Left ventricle myocardium inferior (tissue), 1 donor: ENCODE data around the gene PPP6C. TPM values are rescaled to one million over a fixed set of nuclear protein-coding genes. Genes with fewer than 3 reads are reported as not detected.
A peak's percentile ranks its signal among the peaks of the same experiment; 100 is the strongest.

ENCODE experiments used
- DNase-seq: peaks from one replicate; pipeline ENCODE4 v3.0.0-alpha.2; 2020
- H3K27ac ChIP-seq: fragments of 200-600 bp; replicated peaks from 2 replicates; pipeline ENCODE4 v1.8.0; 2021
- H3K27me3 ChIP-seq: fragments of 200-600 bp; 2 replicates; pipeline ENCODE4 v1.8.0; 2021; ENCODE audit warnings: low read depth
- H3K36me3 ChIP-seq: fragments of 200-600 bp; 2 replicates; pipeline ENCODE4 v1.8.0; 2021
- H3K4me1 ChIP-seq: fragments of 200-600 bp; 2 replicates; pipeline ENCODE4 v1.8.0; 2021
- H3K4me3 ChIP-seq: fragments of 200-600 bp; 2 replicates; pipeline ENCODE4 v1.8.0; 2021; ENCODE audit warnings: mild to moderate bottlenecking, moderate library complexity
- H3K9me3 ChIP-seq: fragments of 200-600 bp; replicated peaks from 2 replicates; pipeline ENCODE4 v1.8.0; 2021
- CTCF ChIP-seq: fragments of 200-600 bp; IDR thresholded peaks from 2 replicates; pipeline ENCODE4 v1.8.0; 2021; ENCODE audit warnings: antibody characterized with exemption, mild to moderate bottlenecking, borderline replicate concordance
- intact Hi-C: fragments of 100-400 bp; cut with micrococcal nuclease; formaldehyde crosslinking; loops from one replicate; pipeline ENCODE4 v1.11.0; 2022
- total RNA-seq: library from RNA; stranded (reverse); fragmentation: NEBNext Ultra II Directional; extraction: Animal tissue kit (Norgen Biotek cat#: 25700); gene quantifications from one replicate; pipeline ENCODE4 v1.2.1, GENCODE V29; 2021
- donor health status: DM: no; HTN: yes; CAD: no; lungs with severe emphysema.

Gene PPP6C
- total RNA-seq, 1 donor from 2014 or later, result 36.4 TPM

- intact Hi-C loops, result no loop called here
- no peaks in the 10 kb centered on the region for H3K9me3 ChIP-seq
- peaks cover 31% of the 10 kb centered on the region for H3K4me1 ChIP-seq
- no peak for TF ChIP-seq CTCF
- peaks cover 40% of the 10 kb centered on the region for H3K36me3 ChIP-seq
- no peak for DNase-seq
- H3K27ac ChIP-seq, result no peak overlapping the region
- H3K27me3 ChIP-seq, result no peaks in the 10 kb centered on the region
- no peak overlapping the region for H3K4me3 ChIP-seq
Observed at GRCh38 chr9:125156551-125156950, 33.1 kb downstream of the PPP6C start.

- Histone ChIP-seq H3K27me3 (no peaks in the 10 kb centered on the region), H3K4me1 (peaks cover 22% of the 10 kb centered on the region), H3K4me3 (no peak overlapping the region), H3K36me3 (peaks cover 66% of the 10 kb centered on the region), H3K27ac (peak overlapping the region; percentile 47), H3K9me3 (no peaks in the 10 kb centered on the region)
- intact Hi-C loops, result no loop called here
- no peak for DNase-seq
- TF ChIP-seq CTCF, result no peak
Observed at GRCh38 chr9:125153712-125154367, 35.8 kb downstream of the PPP6C start.

GRCh38 chr9:125151730-125152129 lies 37.9 kb downstream of the PPP6C start:
- no peak overlapping the region for H3K4me3 ChIP-seq
- H3K4me1 ChIP-seq, result peaks cover 22% of the 10 kb centered on the region
- no peaks in the 10 kb centered on the region for H3K9me3 ChIP-seq
- no peak for TF ChIP-seq CTCF
- no peak for DNase-seq
- intact Hi-C loops, result no loop called here
- peaks cover 60% of the 10 kb centered on the region for H3K36me3 ChIP-seq
- no peak overlapping the region for H3K27ac ChIP-seq
- H3K27me3 ChIP-seq, result no peaks in the 10 kb centered on the region

GRCh38 chr9:125150349-125151245 lies 39.0 kb downstream of the PPP6C start:
- Histone ChIP-seq H3K27ac (no peak overlapping the region), H3K36me3 (peaks cover 60% of the 10 kb centered on the region), H3K27me3 (no peaks in the 10 kb centered on the region), H3K9me3 (no peaks in the 10 kb centered on the region), H3K4me1 (peaks cover 22% of the 10 kb centered on the region), H3K4me3 (no peak overlapping the region)
- intact Hi-C loops, result no loop called here
- DNase-seq, result no peak
- no peak for TF ChIP-seq CTCF

DNA sequence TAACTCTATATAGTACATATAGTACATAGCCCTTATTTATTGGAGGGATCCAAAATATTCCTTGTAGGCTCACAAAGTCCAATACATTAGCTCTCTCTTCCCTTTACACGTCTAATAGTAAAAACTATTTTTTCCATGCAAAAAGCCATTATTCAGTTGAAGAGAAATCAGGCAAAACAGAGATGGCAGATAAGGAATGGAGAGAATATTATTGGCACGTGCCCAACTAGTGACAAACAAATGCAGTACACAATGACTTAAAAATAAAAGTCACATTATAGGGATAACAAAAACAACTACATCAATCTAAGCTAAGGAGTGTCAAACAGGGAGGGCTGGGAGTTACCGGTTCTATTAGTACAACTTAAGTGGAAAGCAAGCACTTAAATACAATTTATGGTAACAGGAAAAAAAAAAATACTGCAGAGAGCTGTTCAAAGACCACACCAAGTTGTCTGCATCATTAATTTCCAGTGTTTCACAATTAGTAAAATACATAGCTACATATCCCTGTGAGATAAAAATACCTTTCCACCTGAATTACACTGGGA lies 42.1 kb downstream of the PPP6C start:
- intact Hi-C loops, result no loop called here
- Histone ChIP-seq H3K36me3 (peaks cover 36% of the 10 kb centered on the region), H3K4me3 (no peak overlapping the region), H3K27ac (no peak overlapping the region), H3K27me3 (no peaks in the 10 kb centered on the region), H3K9me3 (no peaks in the 10 kb centered on the region), H3K4me1 (peaks cover 19% of the 10 kb centered on the region)
- DNase-seq, result no peak
- no peak for TF ChIP-seq CTCF
